Endothelial cell of umbilical vein (primary cell): ENCODE measurements around the gene SAMD4A. TPM values are rescaled to one million over a fixed set of nuclear protein-coding genes. Genes with fewer than 3 reads are reported as not detected.

Experiments used
- BruUV-seq: library from RNA; stranded (reverse); fragments of 400-500 nt; replicated peaks from 2 replicates; lab custom pipeline; 2021; lab: Mats Ljungman, UMichigan
- CTCF ChIA-PET: fragments of 300-600, 350-600 bp; sonication (Branson Sonifier 250); formaldehyde crosslinking; loops from one replicate; lab custom pipeline; 2021; ENCODE audit warnings: antibody characterized with exemption, inconsistent platforms; lab: Charles Lee
- POLR2A ChIA-PET: fragments of 300-600, 350-600 bp; sonication (Branson Sonifier 250); formaldehyde crosslinking; loops from one replicate; lab custom pipeline; 2021; ENCODE audit warnings: antibody characterized with exemption, inconsistent platforms; lab: Charles Lee
- DNase-seq: peaks from one replicate; pipeline ENCODE4 v3.0.0-alpha.2; 2011; ENCODE audit warnings: low read depth, low spot score
- FAIRE-seq: peaks from 2 replicates; lab custom pipeline; 2011; peaks lifted over from hg19 to GRCh38; lab: Jason Lieb, UNC
- H2AFZ ChIP-seq: 2 replicates; pipeline ENCODE4 v1.6.0; 2012; ENCODE audit warnings: low read depth, low read length, control low read depth, inconsistent platforms
- H3K27ac ChIP-seq: 2 replicates; pipeline ENCODE4 v1.5.1; 2011; ENCODE audit warnings: low read depth, mild to moderate bottlenecking, control low read depth, low read length, moderate library complexity; ENCODE audit not compliant: insufficient read depth
- H3K27me3 ChIP-seq, 2 experiments: 2 replicates each; pipeline versions ENCODE4 v1.6.0 to v1.6.1; 2011; ENCODE audit warnings: low read length in 2 of 2, mixed read lengths in 1 of 2; ENCODE audit not compliant: control insufficient read depth in 2 of 2, insufficient read depth in 2 of 2
- H3K36me3 ChIP-seq, 2 experiments: 2 replicates in 1 of 2; 3 replicates in 1 of 2; pipeline ENCODE4 v1.5.1; 2011; ENCODE audit warnings: low read length in 2 of 2, mild to moderate bottlenecking in 1 of 2, moderate library complexity in 1 of 2; ENCODE audit not compliant: control insufficient read depth in 2 of 2, insufficient read depth in 2 of 2; ENCODE audit errors: extremely low read depth in 1 of 2
- H3K4me1 ChIP-seq: 3 replicates; pipeline ENCODE4 v1.5.1; 2011; ENCODE audit warnings: mild to moderate bottlenecking, low read length; ENCODE audit not compliant: control insufficient read depth, insufficient read depth; ENCODE audit errors: extremely low read depth
- H3K4me2 ChIP-seq: 2 replicates; pipeline ENCODE4 v1.6.1; 2011; ENCODE audit warnings: low read length, control low read depth, mixed read lengths; ENCODE audit not compliant: insufficient read depth
- H3K4me3 ChIP-seq, 3 experiments: fragments of 200-600 bp in 1 of 3; sonication (generic), shearing (Covaris generic) in 1 of 3; replicated peaks in 1 of 3; 2 replicates each; pipeline ENCODE4 v1.5.1; 2011 to 2016; ENCODE audit warnings: control low read depth in 3 of 3, low read length in 3 of 3, mild to moderate bottlenecking in 2 of 3, inconsistent platforms in 1 of 3, low read depth in 1 of 3, moderate library complexity in 1 of 3; ENCODE audit not compliant: insufficient read depth in 1 of 3
- H3K79me2 ChIP-seq: 2 replicates; pipeline ENCODE4 v1.6.0; 2012; ENCODE audit warnings: low read length, inconsistent platforms; ENCODE audit not compliant: control insufficient read depth, insufficient read depth
- H3K9ac ChIP-seq: replicated peaks from 2 replicates; pipeline ENCODE3; 2011; ENCODE audit warnings: low read length, control low read depth; ENCODE audit not compliant: insufficient read depth; ENCODE audit errors: extremely low read depth
- H3K9me1 ChIP-seq: replicated peaks from 3 replicates; pipeline ENCODE4 v1.6.0; 2011; ENCODE audit warnings: mild to moderate bottlenecking, low read length; ENCODE audit not compliant: control insufficient read depth, insufficient read depth; ENCODE audit errors: extremely low read depth
- H3K9me3 ChIP-seq: replicated peaks from 2 replicates; pipeline ENCODE4 v1.5.1; 2012; ENCODE audit warnings: low read length, inconsistent platforms; ENCODE audit not compliant: control insufficient read depth, insufficient read depth
- H4K20me1 ChIP-seq: replicated peaks from 2 replicates; pipeline ENCODE3; 2011; ENCODE audit warnings: mild to moderate bottlenecking, low read length; ENCODE audit not compliant: control insufficient read depth, insufficient read depth; ENCODE audit errors: extremely low read depth
- CTCF ChIP-seq, 2 donors: IDR thresholded peaks; 1 replicate in 1 of 2; 2 replicates in 1 of 2; pipeline ENCODE4 v1.5.1; 2011; ENCODE audit warnings: low read length in 2 of 2, mild to moderate bottlenecking in 2 of 2, moderate library complexity in 2 of 2, control low read depth in 1 of 2, inconsistent platforms in 1 of 2, low read depth in 1 of 2; ENCODE audit not compliant: insufficient read depth in 1 of 2; ENCODE audit errors: extremely low read depth in 1 of 2
- EZH2 ChIP-seq: IDR thresholded peaks from 2 replicates; pipeline ENCODE4 v1.6.1; 2012; ENCODE audit warnings: borderline replicate concordance, low read depth, mild to moderate bottlenecking, moderate library complexity, low read length, inconsistent platforms; ENCODE audit not compliant: severe bottlenecking
- FOS ChIP-seq: IDR thresholded peaks from 2 replicates; pipeline ENCODE4 v1.6.1; 2011; ENCODE audit warnings: mild to moderate bottlenecking, low read length, moderate library complexity, borderline replicate concordance; ENCODE audit not compliant: insufficient read depth
- GATA2 ChIP-seq: IDR thresholded peaks from 2 replicates; pipeline ENCODE4 v1.7.0; 2011; ENCODE audit warnings: low read depth, mild to moderate bottlenecking, moderate library complexity, mixed read lengths, low read length; ENCODE audit not compliant: insufficient read length, insufficient read depth
- JUN ChIP-seq: IDR thresholded peaks from 2 replicates; pipeline ENCODE4 v1.6.1; 2011; ENCODE audit warnings: borderline replicate concordance, low read depth; ENCODE audit not compliant: insufficient read length, insufficient read depth
- MAX ChIP-seq: IDR thresholded peaks from 2 replicates; pipeline ENCODE4 v1.6.1; 2011; ENCODE audit not compliant: insufficient read depth, insufficient read length
- MYC ChIP-seq: IDR thresholded peaks from one replicate; pipeline ENCODE4 v1.6.1; 2011; ENCODE audit warnings: mild to moderate bottlenecking, low read depth, low read length
- POLR2A ChIP-seq: IDR thresholded peaks from 2 replicates; pipeline ENCODE4 v1.6.1; 2012; ENCODE audit warnings: low read depth, mild to moderate bottlenecking, control low read depth, low read length
- POLR2AphosphoS5 ChIP-seq: IDR thresholded peaks from 2 replicates; pipeline ENCODE4 v1.6.1; 2012; ENCODE audit warnings: low read depth, mild to moderate bottlenecking, control low read depth, low read length, moderate library complexity; ENCODE audit not compliant: insufficient read depth
- dilution Hi-C: fragments of 300-500 bp; cut with MboI; formaldehyde crosslinking; loops from one replicate; pipeline ENCODE4 v1.15.0; 2019; ENCODE audit warnings: low sequenced_read_pairs; ENCODE audit not compliant: extremely low pct_ligation_motif_present
- intact Hi-C: fragments of 100-400 bp; cut with micrococcal nuclease; formaldehyde crosslinking; loops from one replicate; pipeline ENCODE4 v1.10.0; 2022
- polyA plus RNA-seq, 4 experiments: library from polyadenylated mRNA; depleted of rRNA in 3 of 4; stranded (reverse) in 3 of 4; unstranded in 1 of 4; fragments of >200 nt; gene quantifications; 2 replicates each; pipeline versions ENCODE4 v1.2.1 to v1.2.3, GENCODE V29; 2011 to 2012; ENCODE audit warnings: missing spikeins in 1 of 4
- total RNA-seq: library from RNA; stranded (reverse); gene quantifications from 2 replicates; pipeline ENCODE4 v1.2.3, GENCODE V29; 2021

Gene SAMD4A
- total and polyA plus RNA-seq, 2 donors (not counting 3 experiments of a cell fraction or from before 2014, with no cell fraction given), result 37.7 to 95.3 TPM

GRCh38 chr14:54840798-54841197 lies 273.9 kb downstream of the SAMD4A start:
- Histone ChIP-seq H3K79me2 (no peaks in the 10 kb centered on the region), H3K9ac (no peak overlapping the region), H4K20me1 (no peaks in the 10 kb centered on the region), H3K36me3 (no peaks in the 10 kb centered on the region), H2AFZ (no peak overlapping the region), H3K27ac (no peak overlapping the region), H3K4me1 (no peaks in the 10 kb centered on the region), H3K9me1 (no peaks in the 10 kb centered on the region), H3K9me3 (no peaks in the 10 kb centered on the region), H3K4me2 (no peak overlapping the region), H3K27me3 (no peaks in the 10 kb centered on the region), H3K4me3 (no peak overlapping the region)
- no TSS peak for BruUV-seq
- intact Hi-C loops, result no loop called here
- FAIRE-seq (no peak), DNase-seq (no peak)
- dilution Hi-C loops, result no loop called here
- POLR2A ChIA-PET, result no interaction called here
- TF ChIP-seq MYC (no peak), CTCF (IDR thresholded peaks at IDR 0.05; ENCODE audit: extremely low read depth in 1 of 2, insufficient read depth in 1 of 2, low read depth in 1 of 2, low read length in 2 of 2) (no peak), POLR2A (no peak), GATA2 (no peak), JUN (no peak), FOS (no peak), POLR2AphosphoS5 (no peak), EZH2 (no peak), MAX (no peak)
- CTCF ChIA-PET, result interaction anchor here (1.0 to 1.4 kb wide), 2 partner anchors 20 to 28 kb away, joined by 3 to 4 read pairs; no protein-coding TSS in a partner anchor

Other genes starting within 250 kb of the SAMD4A start
- 52.0 and 53.2 TPM in 2 replicates for gene CDKN3, start 170.1 kb upstream of the SAMD4A start, total RNA-seq
- gene CDKN3, start 170.1 kb upstream of the SAMD4A start, polyA plus RNA-seq, result 36.6 and 37.0 TPM in 2 replicates
- 125 and 137 TPM in 2 replicates for gene CNIH1, start 125.8 kb upstream of the SAMD4A start, total RNA-seq
- 287 and 328 TPM in 2 replicates for gene CNIH1, start 125.8 kb upstream of the SAMD4A start, polyA plus RNA-seq
- gene GMFB, start 78.1 kb upstream of the SAMD4A start, total RNA-seq, result 35.5 and 52.0 TPM in 2 replicates
- 6.2 and 10.1 TPM in 2 replicates for gene GMFB, start 78.1 kb upstream of the SAMD4A start, polyA plus RNA-seq
- 15.7 and 15.8 TPM in 2 replicates for gene CGRRF1, start 57.2 kb upstream of the SAMD4A start, total RNA-seq
- gene CGRRF1, start 57.2 kb upstream of the SAMD4A start, polyA plus RNA-seq, result 4.5 and 6.6 TPM in 2 replicates